ENCODE measurements around the gene RAD23A.

DNA sequence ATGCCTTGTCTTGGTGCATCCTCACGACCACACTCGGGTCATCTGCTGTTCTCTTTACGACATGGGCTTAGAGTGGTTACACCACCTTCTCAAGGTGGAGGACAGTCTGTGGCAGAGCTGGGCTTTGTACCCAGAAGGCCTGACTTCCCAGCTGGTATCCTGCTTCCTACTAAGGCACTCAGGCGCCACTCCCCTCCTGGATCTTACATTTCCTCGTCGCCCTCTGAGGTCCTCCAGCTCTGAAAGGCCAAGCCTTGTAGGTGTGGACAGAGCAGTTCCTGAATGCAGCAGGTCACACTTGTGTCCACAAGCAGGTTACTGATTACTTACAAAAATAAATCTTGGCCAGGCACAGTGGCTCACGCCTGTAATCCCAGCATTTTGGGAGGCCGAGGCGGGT, 38.5 kb upstream of the RAD23A start:
- TF ChIP-seq, protein P1, sequence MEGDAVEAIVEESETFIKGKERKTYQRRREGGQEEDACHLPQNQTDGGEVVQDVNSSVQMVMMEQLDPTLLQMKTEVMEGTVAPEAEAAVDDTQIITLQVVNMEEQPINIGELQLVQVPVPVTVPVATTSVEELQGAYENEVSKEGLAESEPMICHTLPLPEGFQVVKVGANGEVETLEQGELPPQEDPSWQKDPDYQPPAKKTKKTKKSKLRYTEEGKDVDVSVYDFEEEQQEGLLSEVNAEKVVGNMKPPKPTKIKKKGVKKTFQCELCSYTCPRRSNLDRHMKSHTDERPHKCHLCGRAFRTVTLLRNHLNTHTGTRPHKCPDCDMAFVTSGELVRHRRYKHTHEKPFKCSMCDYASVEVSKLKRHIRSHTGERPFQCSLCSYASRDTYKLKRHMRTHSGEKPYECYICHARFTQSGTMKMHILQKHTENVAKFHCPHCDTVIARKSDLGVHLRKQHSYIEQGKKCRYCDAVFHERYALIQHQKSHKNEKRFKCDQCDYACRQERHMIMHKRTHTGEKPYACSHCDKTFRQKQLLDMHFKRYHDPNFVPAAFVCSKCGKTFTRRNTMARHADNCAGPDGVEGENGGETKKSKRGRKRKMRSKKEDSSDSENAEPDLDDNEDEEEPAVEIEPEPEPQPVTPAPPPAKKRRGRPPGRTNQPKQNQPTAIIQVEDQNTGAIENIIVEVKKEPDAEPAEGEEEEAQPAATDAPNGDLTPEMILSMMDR (conservative IDR thresholded peaks at IDR 0.05; ENCODE audit: low read depth, low read length), result no peak
- TF ChIP-seq POLR2A (IDR thresholded peaks at IDR 0.05; ENCODE audit: low read depth, low read length), result no peak
- TF ChIP-seq RFX5 (IDR thresholded peaks at IDR 0.05; ENCODE audit: low read depth, low read length), result no peak

All from IMR-90 (cell line).